Stomach (tissue), 9 donors: ENCODE measurements around the gene DAB1. TPM values are rescaled to one million over a fixed set of nuclear protein-coding genes. Genes with fewer than 3 reads are reported as not detected.

Experiments used
- DNase-seq, 2 donors: peaks; one replicate each; pipeline versions ENCODE4 v3.0.0 to v3.0.0-alpha.2; 2013 to 2019
- H3K27ac ChIP-seq, 5 donors: fragments of 200-600 bp in 4 of 5; sonication (generic) in 4 of 5; one replicate each; pipeline ENCODE4 v1.5.1; 2013 to 2019; ENCODE audit warnings: mild to moderate bottlenecking in 1 of 5, moderate library complexity in 1 of 5
- H3K27me3 ChIP-seq, 3 donors: fragments of 200-600 bp; sonication (generic); one replicate each; pipeline ENCODE4 v1.5.1; 2017 to 2019; ENCODE audit warnings: mixed run types in 1 of 3
- H3K36me3 ChIP-seq, 4 donors: fragments of 200-600 bp; sonication (generic); 1 replicate in 3 of 4; 2 replicates in 1 of 4; pipeline ENCODE4 v1.5.1; 2016 to 2019
- H3K4me1 ChIP-seq, 4 donors: fragments of 200-600 bp; sonication (generic); one replicate each; pipeline ENCODE4 v1.5.1; 2016 to 2019
- H3K4me3 ChIP-seq, 4 donors: fragments of 200-600 bp; sonication (generic) in 3 of 4; one replicate each; pipeline ENCODE4 v1.5.1; 2016 to 2019; ENCODE audit warnings: mild to moderate bottlenecking in 1 of 4
- H3K9me3 ChIP-seq, 4 donors: fragments of 200-600 bp; sonication (generic); one replicate each; pipeline ENCODE4 v1.5.1; 2016 to 2019
- EP300 ChIP-seq: sonication (generic); formaldehyde crosslinking; IDR thresholded peaks from one replicate; pipeline ENCODE4 v1.6.1; 2017; ENCODE audit warnings: antibody characterized with exemption
- POLR2A ChIP-seq, 4 donors: fragments of 450-650 bp; IDR thresholded peaks; one replicate each; pipeline ENCODE4 v1.6.1; 2016; ENCODE audit warnings: antibody characterized with exemption in 4 of 4, control low read depth in 2 of 4, mild to moderate bottlenecking in 1 of 4, moderate library complexity in 1 of 4
- POLR2AphosphoS5 ChIP-seq, 3 donors: sonication (generic); formaldehyde crosslinking; IDR thresholded peaks; one replicate each; pipeline ENCODE4 v1.6.1; 2016; ENCODE audit warnings: antibody characterized with exemption in 3 of 3
- WGBS, 5 donors: extraction: QIAGEN DNeasy Blood & Tissue Kit in 3 of 5; methylation state at CpG; one replicate each; pipeline versions ENCODE4 v1.1.5 to v1.1.7; 2013 to 2018; 5-methylcytosine and 5-hydroxymethylcytosine counted together
- intact Hi-C: fragments of 100-400 bp; cut with DNase I; formaldehyde crosslinking; loops from one replicate; pipeline ENCODE4 v1.15.1; 2023; ENCODE audit warnings: low total_unique reads
- polyA plus RNA-seq, 3 donors: library from polyadenylated mRNA; stranded (reverse); fragments of 200-250 nt; gene quantifications; one replicate each; pipeline ENCODE4 v1.2.3, GENCODE V29; 2013
- total RNA-seq, 5 donors: library from RNA; depleted of rRNA; stranded (reverse); fragments of >200 nt; gene quantifications; one replicate each; pipeline versions ENCODE4 v1.1.0 to v1.2.3, GENCODE V29; 2014 to 2016
- TF ChIP-seq, protein P1 (sequence below), 7 experiments: fragments of 450-650 bp in 4 of 7; fragments of 200-600 bp in 3 of 7; sonication (generic) in 3 of 7; IDR thresholded peaks; one replicate each; pipeline ENCODE4 v1.5.1; 2016 to 2019; ENCODE audit warnings: antibody characterized with exemption in 7 of 7, control low read depth in 2 of 7, mild to moderate bottlenecking in 1 of 7
- donor health status: healthy with polysubstance abuse.
- donor health status: Bipolar disorder and iron deficiency.
- donor health status: healthy.

Gene DAB1
- total and polyA plus RNA-seq, 8 donors = under 0.01 to 3.5 (median 0.61) TPM; not detected in 1

DNA sequence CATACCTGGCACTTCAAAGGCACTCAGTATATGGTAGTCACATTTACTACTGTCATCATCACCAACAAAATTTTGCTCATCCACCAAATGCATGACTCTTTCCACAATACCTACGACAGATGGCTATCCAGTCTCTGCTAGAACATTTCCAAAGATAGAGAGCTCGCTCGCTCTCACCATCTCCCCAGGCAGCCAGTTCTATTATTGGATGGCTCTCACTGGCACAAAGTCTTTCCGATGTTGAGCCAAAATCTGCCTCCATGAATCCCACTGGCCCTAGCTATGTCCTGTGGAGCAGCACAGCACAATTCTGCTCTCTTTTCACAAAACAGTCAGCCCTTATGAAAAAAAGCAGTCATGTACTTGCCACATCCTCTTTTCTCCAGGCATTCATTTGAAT, 102.1 kb downstream of the DAB1 start:
- Histone ChIP-seq H3K36me3 (no peaks in the 10 kb centered on the region), H3K9me3 (no peaks in the 10 kb centered on the region), H3K27me3 (no peaks in the 10 kb centered on the region), H3K4me3 (no peak overlapping the region), H3K4me1 (peaks cover 0 to 3% (median 0%) of the 10 kb centered on the region in 4 donors), H3K27ac (no peak overlapping the region)
- WGBS, 5 donors = 93 to 96% (median 94%) methylated on average over 4 of the region's 4 CpGs
- no peak for TF ChIP-seq POLR2AphosphoS5 (IDR thresholded peaks at IDR 0.05)
- TF ChIP-seq POLR2A (IDR thresholded peaks at IDR 0.05) = no peak
- TF ChIP-seq, protein P1, sequence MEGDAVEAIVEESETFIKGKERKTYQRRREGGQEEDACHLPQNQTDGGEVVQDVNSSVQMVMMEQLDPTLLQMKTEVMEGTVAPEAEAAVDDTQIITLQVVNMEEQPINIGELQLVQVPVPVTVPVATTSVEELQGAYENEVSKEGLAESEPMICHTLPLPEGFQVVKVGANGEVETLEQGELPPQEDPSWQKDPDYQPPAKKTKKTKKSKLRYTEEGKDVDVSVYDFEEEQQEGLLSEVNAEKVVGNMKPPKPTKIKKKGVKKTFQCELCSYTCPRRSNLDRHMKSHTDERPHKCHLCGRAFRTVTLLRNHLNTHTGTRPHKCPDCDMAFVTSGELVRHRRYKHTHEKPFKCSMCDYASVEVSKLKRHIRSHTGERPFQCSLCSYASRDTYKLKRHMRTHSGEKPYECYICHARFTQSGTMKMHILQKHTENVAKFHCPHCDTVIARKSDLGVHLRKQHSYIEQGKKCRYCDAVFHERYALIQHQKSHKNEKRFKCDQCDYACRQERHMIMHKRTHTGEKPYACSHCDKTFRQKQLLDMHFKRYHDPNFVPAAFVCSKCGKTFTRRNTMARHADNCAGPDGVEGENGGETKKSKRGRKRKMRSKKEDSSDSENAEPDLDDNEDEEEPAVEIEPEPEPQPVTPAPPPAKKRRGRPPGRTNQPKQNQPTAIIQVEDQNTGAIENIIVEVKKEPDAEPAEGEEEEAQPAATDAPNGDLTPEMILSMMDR (IDR thresholded peaks at IDR 0.05) = no peak
- TF ChIP-seq EP300 = no peak
- intact Hi-C loops = no loop called here
- no peak for DNase-seq

DNA sequence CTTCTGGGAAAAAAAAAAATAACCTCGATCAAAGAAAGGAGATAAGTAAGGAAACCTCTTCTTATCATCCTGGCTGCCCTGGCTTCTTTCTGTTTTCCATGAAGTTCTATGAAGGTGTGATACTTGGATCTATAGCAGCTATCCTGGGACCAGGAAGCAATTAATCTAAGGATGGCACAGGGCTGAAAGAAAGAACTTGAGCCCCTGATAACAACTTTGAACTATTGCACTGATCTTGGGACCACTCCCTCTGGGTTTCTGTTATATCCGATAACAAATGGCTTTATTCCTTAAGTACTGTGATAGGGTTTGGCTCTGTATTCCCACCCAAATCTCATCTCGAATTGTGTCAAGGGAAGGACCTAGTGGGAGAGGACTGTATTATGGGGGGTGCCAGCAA, 104.1 kb downstream of the DAB1 start:
- no peaks in the 10 kb centered on the region for H3K27me3 ChIP-seq
- intact Hi-C loops = no loop called here
- 42 to 70% (median 57%) methylated on average over 3 of the region's 3 CpGs for WGBS, 5 donors
- H3K4me3 ChIP-seq = no peak overlapping the region
- H3K27ac ChIP-seq = no peak overlapping the region
- H3K9me3 ChIP-seq = no peaks in the 10 kb centered on the region
- DNase-seq = no peak
- peaks cover 0 to 3% (median 0%) of the 10 kb centered on the region in 4 donors for H3K4me1 ChIP-seq
- TF ChIP-seq POLR2A (IDR thresholded peaks at IDR 0.05) = no peak
- TF ChIP-seq EP300 = no peak
- no peak for TF ChIP-seq POLR2AphosphoS5 (IDR thresholded peaks at IDR 0.05)
- no peaks in the 10 kb centered on the region for H3K36me3 ChIP-seq

DNA sequence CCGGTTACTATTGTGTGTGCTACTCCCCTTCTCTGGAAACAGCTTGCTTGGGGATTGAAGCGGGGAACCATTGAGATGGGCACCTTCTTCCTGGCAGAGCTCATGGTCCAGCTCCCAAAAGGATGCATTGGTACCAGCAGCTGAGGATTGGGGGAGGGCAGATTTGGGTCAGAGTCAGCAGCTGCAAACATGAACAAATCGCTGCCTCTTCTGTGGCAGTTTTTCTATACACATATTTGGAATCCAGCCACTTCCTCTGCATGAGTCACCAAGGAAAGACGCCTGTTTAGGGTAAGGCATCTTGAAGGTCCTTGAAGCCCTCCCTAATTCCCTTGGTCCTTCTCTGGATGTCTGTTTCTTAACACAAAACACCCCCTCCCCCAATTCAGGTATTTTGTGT, 104.7 kb downstream of the DAB1 start:
- intact Hi-C loops = no loop called here
- Histone ChIP-seq H3K4me3 (no peak overlapping the region), H3K9me3 (no peaks in the 10 kb centered on the region), H3K27me3 (no peaks in the 10 kb centered on the region), H3K36me3 (no peaks in the 10 kb centered on the region), H3K4me1 (peaks cover 0 to 3% (median 0%) of the 10 kb centered on the region in 4 donors), H3K27ac (no peak overlapping the region)
- DNase-seq = peak in 1 of 2 donors; percentile 46
- 39 to 54% (median 44%) methylated on average over 4 of the region's 4 CpGs for WGBS, 5 donors
- TF ChIP-seq, protein P1 (IDR thresholded peaks at IDR 0.05) = no peak
- TF ChIP-seq POLR2A (IDR thresholded peaks at IDR 0.05) (no peak), EP300 (no peak), POLR2AphosphoS5 (IDR thresholded peaks at IDR 0.05) (no peak)

DNA sequence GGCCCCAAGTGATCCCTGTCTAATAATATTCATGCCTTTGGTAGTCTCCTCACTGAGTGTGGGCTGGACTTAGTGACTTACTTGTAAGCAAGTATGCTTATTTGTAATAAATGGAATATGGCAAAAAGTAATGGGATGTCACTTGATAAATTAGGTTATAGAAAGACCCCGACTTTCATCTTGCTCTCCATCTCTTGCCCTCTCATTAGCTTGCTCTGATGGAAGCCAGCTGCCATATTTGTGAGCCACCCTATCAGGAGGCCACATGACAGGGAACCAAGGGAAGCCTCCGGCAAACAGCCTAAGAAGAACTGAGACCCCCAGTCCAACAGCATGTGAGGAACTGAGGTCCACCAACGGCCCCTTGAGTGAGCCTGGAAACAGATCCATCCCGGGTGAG, 107.0 kb downstream of the DAB1 start:
- H3K27ac ChIP-seq = no peak overlapping the region
- no peak for TF ChIP-seq EP300
- WGBS, 5 donors = 86 to 93% (median 92%) methylated on average over 4 of the region's 4 CpGs
- H3K9me3 ChIP-seq = no peaks in the 10 kb centered on the region
- intact Hi-C loops = no loop called here
- no peaks in the 10 kb centered on the region for H3K27me3 ChIP-seq
- no peak for DNase-seq
- H3K4me1 ChIP-seq = peaks cover 0 to 3% (median 0%) of the 10 kb centered on the region in 4 donors
- no peaks in the 10 kb centered on the region for H3K36me3 ChIP-seq
- no peak overlapping the region for H3K4me3 ChIP-seq

DNA sequence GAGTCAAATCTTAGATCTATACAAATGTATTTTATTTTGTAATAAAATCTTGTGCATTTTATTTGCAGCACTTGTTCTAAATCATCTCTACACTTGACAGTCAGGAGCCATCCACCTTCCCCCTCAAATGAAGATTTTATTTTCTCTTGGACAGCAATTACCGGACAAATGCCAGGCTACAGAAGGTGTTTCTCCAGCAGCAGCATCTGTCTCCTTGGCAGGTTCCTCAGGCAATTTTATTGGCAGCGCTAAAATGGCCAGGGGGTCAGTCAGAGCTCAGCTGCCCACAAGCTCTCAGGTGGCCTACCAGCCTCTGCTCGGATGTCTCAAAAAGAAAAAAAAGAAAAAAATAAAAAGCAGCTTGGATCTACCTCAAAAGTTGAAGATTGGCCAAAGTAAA, 107.6 kb downstream of the DAB1 start:
- peaks cover 0 to 3% (median 0%) of the 10 kb centered on the region in 4 donors for H3K4me1 ChIP-seq
- no peaks in the 10 kb centered on the region for H3K36me3 ChIP-seq
- no peak overlapping the region for H3K27ac ChIP-seq
- no peak overlapping the region for H3K4me3 ChIP-seq
- no peaks in the 10 kb centered on the region for H3K27me3 ChIP-seq
- intact Hi-C loops = no loop called here
- no peak for TF ChIP-seq EP300
- TF ChIP-seq, protein P1 (IDR thresholded peaks at IDR 0.05) = no peak
- TF ChIP-seq POLR2AphosphoS5 (IDR thresholded peaks at IDR 0.05) = no peak
- no peak for TF ChIP-seq POLR2A (IDR thresholded peaks at IDR 0.05)
- no peaks in the 10 kb centered on the region for H3K9me3 ChIP-seq
- WGBS, 5 donors = 88 to 94% (median 94%) methylated on average over 3 of the region's 3 CpGs
- DNase-seq = no peak
